MCF 10A (cell line): ENCODE results near the gene KDM4C. TPM values are rescaled to one million over a fixed set of nuclear protein-coding genes. Genes with fewer than 3 reads are reported as not detected.

Experiments used
- BruUV-seq: library from RNA; stranded (reverse); fragments of 400-500 nt; replicated peaks from 2 replicates; lab custom pipeline; 2021; lab: Mats Ljungman, UMichigan
- CTCF ChIA-PET: fragments of 300-600 bp; sonication (Branson Sonifier 250); formaldehyde crosslinking; extraction: SDS; loops from one replicate; lab custom pipeline; 2021; ENCODE audit warnings: antibody characterized with exemption, inconsistent platforms; lab: Yijun Ruan, JAX
- POLR2A ChIA-PET: fragments of 300-600, 350-650 bp; sonication (Branson Sonifier 250); formaldehyde crosslinking; extraction: SDS; loops from one replicate; lab custom pipeline; 2020; ENCODE audit warnings: antibody characterized with exemption, inconsistent platforms; lab: Yijun Ruan, JAX
- DNase-seq: peaks from one replicate; pipeline ENCODE4 v3.0.0-alpha.2; 2018; ENCODE audit not compliant: unreplicated experiment
- H3K27ac Mint-ChIP-seq: one replicate; pipeline ENCODE4 v1.8.0; 2022; ENCODE audit warnings: mild to moderate bottlenecking, low read depth, mixed read lengths; ENCODE audit not compliant: unreplicated experiment
- H3K27me3 Mint-ChIP-seq: one replicate; pipeline ENCODE4 v1.8.0; 2022; ENCODE audit warnings: mixed read lengths; ENCODE audit not compliant: insufficient read depth, unreplicated experiment
- H3K36me3 Mint-ChIP-seq: one replicate; pipeline ENCODE4 v1.8.0; 2022; ENCODE audit warnings: mild to moderate bottlenecking, moderate library complexity, mixed read lengths; ENCODE audit not compliant: insufficient read depth, unreplicated experiment
- H3K4me1 Mint-ChIP-seq: one replicate; pipeline ENCODE4 v1.8.0; 2022; ENCODE audit warnings: mixed read lengths; ENCODE audit not compliant: insufficient read depth, unreplicated experiment
- H3K4me3 Mint-ChIP-seq: one replicate; pipeline ENCODE4 v1.8.0; 2022; ENCODE audit warnings: mild to moderate bottlenecking, moderate library complexity, mixed read lengths; ENCODE audit not compliant: unreplicated experiment
- H3K9me3 Mint-ChIP-seq: one replicate; pipeline ENCODE4 v1.8.0; 2022; ENCODE audit warnings: mixed read lengths; ENCODE audit not compliant: unreplicated experiment
- CTCF ChIP-seq: fragments of 200-600 bp; IDR thresholded peaks from one replicate; pipeline ENCODE4 v1.8.0; 2022; ENCODE audit warnings: antibody characterized with exemption, mild to moderate bottlenecking; ENCODE audit not compliant: unreplicated experiment
- intact Hi-C: fragments of 100-400 bp; cut with micrococcal nuclease; formaldehyde crosslinking; loops from 2 replicates; pipeline ENCODE4 v1.14.1; 2022
- total RNA-seq: library from RNA; stranded (reverse); gene quantifications from 2 replicates; pipeline ENCODE4 v1.2.3, GENCODE V29; 2022

The KDM4C gene
- total RNA-seq, 1 experiment from 2014 or later, result 29.5 TPM

GRCh38 chr9:7115606-7116005 is 357.8 kb downstream of the KDM4C start:
- TF ChIP-seq CTCF, result no peak
- Mint-ChIP-seq H3K27ac (no peak overlapping the region), H3K27me3 (no peaks in the 10 kb centered on the region), H3K4me1 (peaks cover 20% of the 10 kb centered on the region), H3K36me3 (no peaks in the 10 kb centered on the region), H3K9me3 (no peaks in the 10 kb centered on the region), H3K4me3 (no peak overlapping the region)
- ChIA-PET POLR2A (interaction anchor here (0.6 to 0.7 kb wide), 2 partner anchors 10 to 1009 kb away, joined by 3 read pairs; no protein-coding TSS in a partner anchor), CTCF (interaction anchor here (0.9 kb wide), 1 partner anchor 63 kb away, joined by 3 read pairs; no protein-coding TSS in a partner anchor)
- intact Hi-C loops, result no loop called here
- BruUV-seq, result no TSS peak
- no peak for DNase-seq

DNA sequence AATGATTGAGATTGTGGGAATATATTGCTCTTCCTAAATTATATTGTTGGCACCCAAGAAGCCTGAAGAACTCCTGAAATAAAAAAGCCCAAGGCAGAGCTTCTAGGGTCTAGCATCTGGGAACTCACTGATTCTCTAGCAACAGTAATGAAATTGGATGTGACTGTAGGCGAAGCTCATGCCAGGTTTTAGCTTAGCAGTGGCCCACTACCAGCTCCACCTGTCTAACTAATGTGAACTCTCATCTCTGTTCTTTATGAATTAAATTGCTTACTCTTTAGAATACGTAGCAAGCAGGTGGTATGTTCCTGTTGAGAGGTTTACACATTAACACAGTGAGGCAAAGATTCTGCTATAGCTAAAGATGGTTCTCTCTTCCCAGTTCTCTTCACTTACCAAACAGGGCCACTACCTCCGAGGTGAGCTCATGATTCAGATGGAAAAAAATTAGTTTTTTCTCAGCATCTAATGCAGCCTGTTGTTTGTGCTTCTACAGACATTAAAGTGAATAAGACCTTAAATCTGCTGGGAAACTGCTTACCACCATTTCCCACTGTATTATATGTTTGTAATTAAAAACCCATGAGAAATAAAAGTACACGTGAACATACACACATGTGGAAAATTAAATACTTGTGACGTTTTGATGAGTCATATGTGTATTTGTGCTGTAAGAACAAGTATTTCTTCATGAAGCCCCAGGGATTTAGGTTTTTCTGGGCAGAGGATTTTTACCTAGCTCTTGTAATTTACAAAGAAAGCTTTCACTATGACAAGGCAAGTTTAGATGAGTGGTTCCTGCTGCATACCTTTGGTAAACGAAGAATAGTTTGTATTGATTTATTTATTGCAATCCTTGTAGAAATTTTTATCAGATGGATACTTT is 360.1 kb downstream of the KDM4C start:
- Mint-ChIP-seq H3K4me3 (no peak overlapping the region), H3K4me1 (peaks cover 20% of the 10 kb centered on the region), H3K27ac (peak overlapping the region; percentile 61), H3K9me3 (no peaks in the 10 kb centered on the region), H3K27me3 (no peaks in the 10 kb centered on the region), H3K36me3 (peaks cover 10% of the 10 kb centered on the region)
- DNase-seq, result peak; percentile 73
- no peak for TF ChIP-seq CTCF
- BruUV-seq, result no TSS peak
- ChIA-PET CTCF (interaction anchor here (0.6 to 0.7 kb wide), 2 partner anchors 21 to 509 kb away, joined by 3 to 4 read pairs; no protein-coding TSS in a partner anchor), POLR2A (interaction anchor here (0.6 to 1.0 kb wide), 2 partner anchors 14 to 908 kb away, joined by 3 read pairs; no protein-coding TSS in a partner anchor)
- intact Hi-C loops, result no loop called here

GRCh38 chr9:7118633-7119032 is 360.9 kb downstream of the KDM4C start:
- H3K4me1 Mint-ChIP-seq, result peaks cover 27% of the 10 kb centered on the region
- peaks cover 11% of the 10 kb centered on the region for H3K36me3 Mint-ChIP-seq
- H3K9me3 Mint-ChIP-seq, result no peaks in the 10 kb centered on the region
- CTCF ChIA-PET, result no interaction called here
- POLR2A ChIA-PET, result interaction anchor here (0.6 kb wide), 1 partner anchor 908 kb away, joined by 3 read pairs; no protein-coding TSS in a partner anchor
- peak overlapping the region; percentile 61 for H3K27ac Mint-ChIP-seq
- BruUV-seq, result no TSS peak
- no peak overlapping the region for H3K4me3 Mint-ChIP-seq
- peak; percentile 24 for DNase-seq
- intact Hi-C loops, result no loop called here
- no peaks in the 10 kb centered on the region for H3K27me3 Mint-ChIP-seq
- no peak for TF ChIP-seq CTCF

GRCh38 chr9:7119612-7120011 is 361.8 kb downstream of the KDM4C start:
- Mint-ChIP-seq H3K4me1 (peaks cover 29% of the 10 kb centered on the region), H3K9me3 (no peaks in the 10 kb centered on the region), H3K4me3 (no peak overlapping the region), H3K36me3 (peaks cover 19% of the 10 kb centered on the region), H3K27me3 (no peaks in the 10 kb centered on the region), H3K27ac (no peak overlapping the region)
- TF ChIP-seq CTCF, result no peak
- BruUV-seq, result no TSS peak
- CTCF ChIA-PET, result interaction anchor here (0.8 kb wide), 1 partner anchor 67 kb away, joined by 3 read pairs; no protein-coding TSS in a partner anchor
- no peak for DNase-seq
- intact Hi-C loops, result no loop called here
- POLR2A ChIA-PET, result no interaction called here
